BE2C (cell line): Measurements from ENCODE around the gene LCN1.
"Not testable (repeated sequence)": the region's sequence is repeated elsewhere in the genome, so short reads cannot be mapped to it uniquely, and the experiment has no call there.

Experiments
- DNase-seq: peaks from one replicate; pipeline ENCODE4 v3.0.0-alpha.2; 2020
- H3K27me3 ChIP-seq: fragments of 250-450 bp; sonication (Bioruptor Pico); 2 replicates; pipeline ENCODE4 v1.5.1; 2020; ENCODE audit warnings: mild to moderate bottlenecking
- H3K36me3 ChIP-seq: fragments of 250-450 bp; sonication (Bioruptor Pico); 2 replicates; pipeline ENCODE4 v1.5.1; 2020; ENCODE audit warnings: mild to moderate bottlenecking
- H3K4me1 ChIP-seq: fragments of 250-450 bp; sonication (Bioruptor Pico); 2 replicates; pipeline ENCODE4 v1.5.1; 2020
- H3K4me3 ChIP-seq: 2 replicates; pipeline ENCODE4 v1.5.1; 2011; ENCODE audit warnings: low read depth, low read length
- H3K9me3 ChIP-seq: fragments of 250-450 bp; sonication (Bioruptor Pico); 2 replicates; pipeline ENCODE4 v1.5.1; 2020
- TF ChIP-seq, protein P1 (sequence below): IDR thresholded peaks from 2 replicates; pipeline ENCODE4 v1.5.1; 2012; ENCODE audit warnings: mild to moderate bottlenecking, low read depth, low read length

Gene LCN1

DNA sequence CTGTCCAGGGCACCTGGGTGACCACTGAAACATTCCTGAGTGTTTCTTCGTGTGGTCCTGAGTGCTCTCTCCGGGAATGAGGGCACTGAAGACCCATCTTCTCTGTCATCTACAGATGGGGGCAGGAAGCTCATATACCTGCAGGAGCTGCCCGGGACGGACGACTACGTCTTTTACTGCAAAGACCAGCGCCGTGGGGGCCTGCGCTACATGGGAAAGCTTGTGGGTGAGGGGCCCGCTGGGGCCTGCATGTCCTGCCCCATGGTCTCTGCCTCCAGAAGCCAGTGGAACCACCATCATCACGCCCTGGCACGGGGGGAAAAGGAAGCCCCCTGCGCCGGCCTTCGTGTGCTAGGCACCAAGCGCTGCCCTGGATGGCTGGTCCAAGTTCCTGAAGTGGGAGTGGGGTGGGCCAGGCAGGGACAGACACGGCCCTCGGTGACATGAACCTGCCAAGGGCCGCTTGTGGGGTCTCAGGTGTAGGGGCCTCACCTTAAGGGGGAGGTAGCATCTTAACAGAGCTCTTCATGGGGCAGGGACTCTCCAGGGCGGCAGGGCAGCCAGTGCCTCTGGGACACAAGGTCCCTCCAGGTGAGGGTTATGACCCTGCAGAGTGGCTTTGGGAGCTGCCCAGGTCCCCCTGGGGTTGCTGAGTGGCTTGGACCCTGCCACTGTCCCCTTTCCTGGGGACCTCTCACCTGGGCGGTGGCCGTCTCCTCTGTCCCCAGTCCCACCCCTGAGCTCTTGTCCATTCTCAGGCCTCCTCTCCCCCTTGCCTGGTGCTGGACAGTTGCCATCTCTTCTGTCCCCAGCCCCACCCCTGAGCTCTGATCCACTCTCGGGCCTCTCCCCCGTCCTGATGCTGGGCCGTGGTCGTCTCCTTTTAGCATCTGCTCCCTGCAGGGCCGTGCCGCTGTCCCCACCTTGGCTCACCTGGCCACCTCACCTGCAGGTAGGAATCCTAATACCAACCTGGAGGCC is 26.8 kb downstream of the LCN1 start:
- Histone ChIP-seq H3K9me3 (no peaks in the 10 kb centered on the region), H3K4me1 (peaks cover 5% of the 10 kb centered on the region), H3K36me3 (no peaks in the 10 kb centered on the region), H3K27me3 (no peaks in the 10 kb centered on the region), H3K4me3 (no peak overlapping the region)
- no peak for DNase-seq
- TF ChIP-seq, protein P1, sequence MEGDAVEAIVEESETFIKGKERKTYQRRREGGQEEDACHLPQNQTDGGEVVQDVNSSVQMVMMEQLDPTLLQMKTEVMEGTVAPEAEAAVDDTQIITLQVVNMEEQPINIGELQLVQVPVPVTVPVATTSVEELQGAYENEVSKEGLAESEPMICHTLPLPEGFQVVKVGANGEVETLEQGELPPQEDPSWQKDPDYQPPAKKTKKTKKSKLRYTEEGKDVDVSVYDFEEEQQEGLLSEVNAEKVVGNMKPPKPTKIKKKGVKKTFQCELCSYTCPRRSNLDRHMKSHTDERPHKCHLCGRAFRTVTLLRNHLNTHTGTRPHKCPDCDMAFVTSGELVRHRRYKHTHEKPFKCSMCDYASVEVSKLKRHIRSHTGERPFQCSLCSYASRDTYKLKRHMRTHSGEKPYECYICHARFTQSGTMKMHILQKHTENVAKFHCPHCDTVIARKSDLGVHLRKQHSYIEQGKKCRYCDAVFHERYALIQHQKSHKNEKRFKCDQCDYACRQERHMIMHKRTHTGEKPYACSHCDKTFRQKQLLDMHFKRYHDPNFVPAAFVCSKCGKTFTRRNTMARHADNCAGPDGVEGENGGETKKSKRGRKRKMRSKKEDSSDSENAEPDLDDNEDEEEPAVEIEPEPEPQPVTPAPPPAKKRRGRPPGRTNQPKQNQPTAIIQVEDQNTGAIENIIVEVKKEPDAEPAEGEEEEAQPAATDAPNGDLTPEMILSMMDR = no peak

DNA sequence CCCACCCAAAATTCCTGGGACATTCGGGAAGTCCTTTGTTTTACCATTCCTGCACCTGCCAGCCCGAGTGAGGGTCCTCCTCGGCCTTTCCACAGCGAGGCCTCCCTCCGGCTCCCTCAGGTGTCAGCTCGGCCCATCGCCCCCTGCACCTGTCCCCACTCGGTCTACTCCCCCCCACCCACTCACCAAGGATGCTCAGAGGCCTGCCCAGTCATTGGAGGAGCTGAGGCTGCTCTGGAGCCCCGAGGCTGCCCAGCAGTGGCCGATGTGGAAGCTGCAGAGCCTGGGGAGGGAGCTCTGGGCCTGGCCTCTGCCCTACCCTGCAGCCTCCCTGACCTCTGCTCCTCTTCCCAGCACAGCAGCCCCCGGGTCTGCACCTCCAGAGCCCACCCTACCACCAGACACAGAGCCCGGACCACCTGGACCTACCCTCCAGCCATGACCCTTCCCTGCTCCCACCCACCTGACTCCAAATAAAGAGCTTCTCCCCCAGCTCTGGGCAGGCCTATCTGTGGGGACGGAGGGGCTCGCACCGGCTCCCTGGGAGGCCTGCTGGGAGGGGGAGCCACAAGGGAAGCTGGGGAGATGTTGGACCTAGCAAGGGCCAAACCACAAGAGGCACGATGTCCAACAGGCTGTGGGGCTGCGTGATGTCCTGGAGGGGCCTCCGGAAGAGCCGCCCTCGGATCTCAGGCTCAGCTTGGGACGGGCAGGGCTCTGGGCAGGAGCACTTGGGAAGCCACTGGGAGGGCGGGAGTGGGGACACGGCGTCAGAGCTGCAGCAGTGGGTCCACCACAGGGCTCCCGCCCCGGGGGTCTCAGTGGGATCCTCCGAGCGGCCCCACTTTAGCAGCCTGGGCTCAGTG is 28.5 kb downstream of the LCN1 start:
- H3K4me3 ChIP-seq, H3K9me3 ChIP-seq, H3K4me1 ChIP-seq, H3K36me3 ChIP-seq, H3K27me3 ChIP-seq, DNase-seq: not testable (repeated sequence)

DNA sequence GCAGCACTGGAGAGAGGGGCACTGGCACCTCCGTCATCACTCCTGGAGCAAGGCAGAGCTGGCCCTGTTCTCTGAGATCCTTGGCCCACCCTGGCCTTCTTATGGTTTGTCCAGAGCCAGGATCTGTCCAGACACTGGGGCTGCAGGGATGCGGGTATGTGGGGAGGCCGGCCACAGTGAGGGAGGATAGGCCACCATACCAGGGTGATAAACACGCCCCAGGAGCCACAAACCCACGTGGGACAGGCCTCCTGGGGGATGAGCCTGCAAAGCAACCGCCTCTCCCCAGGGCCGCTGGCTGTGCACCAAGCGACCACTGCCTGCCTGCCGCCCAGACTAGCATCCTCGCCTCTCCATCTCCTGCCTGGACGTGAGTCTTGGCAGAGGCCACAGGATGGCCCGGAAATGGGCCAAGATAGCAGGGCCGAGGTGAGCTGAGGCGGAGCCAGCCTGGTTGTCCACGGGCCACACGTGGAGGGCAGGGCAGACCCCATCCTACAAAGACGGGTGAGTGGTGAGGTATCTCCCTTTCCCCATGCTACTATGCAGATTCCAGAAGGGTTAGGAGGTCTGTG is 29.2 kb downstream of the LCN1 start:
- H3K27me3 ChIP-seq = no peaks in the 10 kb centered on the region

DNA sequence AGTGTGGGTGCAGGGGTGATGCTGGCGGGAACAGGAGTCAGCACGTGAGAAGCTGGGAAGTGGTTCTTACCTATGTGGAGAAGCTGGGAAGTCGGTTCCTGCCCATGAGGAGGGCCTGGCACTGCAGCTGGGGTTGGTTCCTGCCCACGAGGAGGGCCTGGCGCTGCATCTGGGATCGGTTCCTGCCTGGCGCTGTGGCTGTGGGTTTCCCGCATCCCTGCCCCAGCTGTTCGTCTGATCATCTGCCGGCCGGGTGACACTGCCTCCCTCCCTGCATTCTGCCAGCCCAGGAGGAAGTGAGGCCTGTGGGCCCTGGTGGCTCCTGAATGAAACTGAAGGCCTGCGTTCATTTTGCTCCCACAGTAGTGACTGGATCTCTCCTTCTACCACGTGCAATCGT is 29.8 kb downstream of the LCN1 start:
- H3K36me3 ChIP-seq = no peaks in the 10 kb centered on the region
- H3K4me1 ChIP-seq = no peaks in the 10 kb centered on the region
- no peaks in the 10 kb centered on the region for H3K9me3 ChIP-seq
- no peak overlapping the region for H3K4me3 ChIP-seq
- TF ChIP-seq, protein P1 = no peak
- H3K27me3 ChIP-seq = no peaks in the 10 kb centered on the region
- DNase-seq = no peak

More for the DNA sequence above, 29.2 kb downstream of the LCN1 start:
- no peaks in the 10 kb centered on the region for H3K9me3 ChIP-seq
- H3K4me1 ChIP-seq = no peaks in the 10 kb centered on the region
- DNase-seq = no peak
- no peaks in the 10 kb centered on the region for H3K36me3 ChIP-seq
- TF ChIP-seq, protein P1 = no peak
- H3K4me3 ChIP-seq = no peak overlapping the region

DNA sequence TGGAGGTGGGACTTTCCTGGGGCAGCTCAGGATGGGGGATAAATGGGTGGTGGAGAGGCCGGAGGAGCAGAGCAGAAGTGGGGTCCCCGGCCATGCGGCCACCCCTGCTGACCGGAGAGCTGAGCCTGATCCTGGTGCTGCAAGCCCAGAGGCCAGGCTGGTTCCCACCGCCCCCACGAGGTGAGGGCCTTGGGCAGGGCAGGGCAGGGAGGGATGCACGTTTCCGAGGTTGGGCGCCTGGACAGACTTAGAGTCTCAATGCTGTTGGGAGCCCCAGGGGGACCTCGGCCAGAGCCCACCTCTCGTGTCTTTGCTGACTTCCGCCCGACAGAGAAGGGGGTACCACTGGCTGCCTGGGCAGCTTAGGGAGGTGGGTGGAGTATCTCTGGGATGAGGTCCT is 30.2 kb downstream of the LCN1 start:
- Histone ChIP-seq H3K9me3 (no peaks in the 10 kb centered on the region), H3K4me1 (no peaks in the 10 kb centered on the region), H3K4me3 (no peak overlapping the region), H3K36me3 (no peaks in the 10 kb centered on the region), H3K27me3 (no peaks in the 10 kb centered on the region)
- DNase-seq = no peak
- TF ChIP-seq, protein P1 = no peak

DNA sequence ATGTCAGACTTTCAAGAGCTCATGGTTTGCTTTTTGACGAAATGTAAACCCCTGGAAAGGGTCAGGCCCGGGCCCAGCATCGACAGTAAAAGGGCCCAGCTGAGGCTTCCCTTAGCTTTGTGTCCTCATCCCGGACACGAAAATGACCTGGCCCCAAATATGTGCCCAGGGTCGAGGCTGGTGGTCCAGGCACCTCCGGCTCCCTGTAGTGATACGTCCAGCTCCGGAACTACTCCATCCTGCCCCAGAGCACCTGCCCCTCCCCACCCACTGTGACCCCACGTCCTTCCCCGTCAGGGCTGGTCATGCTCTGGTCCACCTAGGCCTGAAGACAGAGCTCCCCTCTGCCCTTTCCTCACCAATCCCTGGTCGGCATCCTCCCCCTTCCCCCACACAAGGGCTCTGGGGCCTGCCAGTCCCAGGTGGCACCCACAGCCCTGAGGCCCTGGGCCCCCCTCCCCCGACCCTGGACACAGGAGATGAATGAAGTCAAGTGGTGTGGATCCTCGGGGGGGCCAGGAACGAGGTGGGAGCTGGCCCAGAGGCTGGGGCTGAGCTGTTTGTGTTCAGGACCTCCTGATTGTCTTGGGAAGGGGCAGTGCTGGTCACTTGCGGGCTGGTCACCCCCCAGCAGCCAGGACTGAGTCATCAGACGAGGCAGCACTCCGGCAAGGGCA is 30.9 kb downstream of the LCN1 start:
- H3K36me3 ChIP-seq = no peaks in the 10 kb centered on the region

More for the DNA sequence above, 30.9 kb downstream of the LCN1 start:
- DNase-seq = no peak
- no peaks in the 10 kb centered on the region for H3K9me3 ChIP-seq
- TF ChIP-seq, protein P1 = no peak
- no peaks in the 10 kb centered on the region for H3K4me1 ChIP-seq
- no peaks in the 10 kb centered on the region for H3K27me3 ChIP-seq
- H3K4me3 ChIP-seq = no peak overlapping the region
